Kidney tubule cell (primary cell): ENCODE data around the gene BHLHA9.
"Not testable (repeated sequence)": the region's sequence is repeated elsewhere in the genome, so short reads cannot be mapped to it uniquely, and the experiment has no call there.

Source experiments
- DNase-seq: peaks from one replicate; pipeline ENCODE4 v3.0.0-alpha.2; 2018; ENCODE audit warnings: low spot score

The BHLHA9 gene

GRCh38 chr17:1270210-1271029 lies at the start of gene BHLHA9:
BHLHA9 (plus strand) TSS chr17:1270444; CDS start chr17:1270564, 120 bp downstream.
- no peak for DNase-seq

GRCh38 chr17:1221209-1221608 lies 49.0 kb upstream of the BHLHA9 start:
- no peak for DNase-seq

- DNase-seq: peak; percentile 93
These were observed 47.9 kb upstream of the BHLHA9 start for GRCh38 chr17:1222321-1222720.

GRCh38 chr17:1223662-1224061 lies 46.6 kb upstream of the BHLHA9 start:
- DNase-seq: no peak

GRCh38 chr17:1224330-1224729 lies 45.9 kb upstream of the BHLHA9 start:
- DNase-seq: no peak

- no peak for DNase-seq
These were observed 43.9 kb upstream of the BHLHA9 start for GRCh38 chr17:1226308-1226707.

- no peak for DNase-seq
These were observed 42.9 kb upstream of the BHLHA9 start for GRCh38 chr17:1227365-1227764.

GRCh38 chr17:1227917-1228780 lies 42.1 kb upstream of the BHLHA9 start:
- peak; percentile 45 for DNase-seq

GRCh38 chr17:1228781-1229348 lies 41.4 kb upstream of the BHLHA9 start:
- no peak for DNase-seq

GRCh38 chr17:1229349-1229899 lies 40.8 kb upstream of the BHLHA9 start:
- DNase-seq: peak; percentile 73

- no peak for DNase-seq
These were observed 40.2 kb upstream of the BHLHA9 start for GRCh38 chr17:1229900-1230501.

GRCh38 chr17:1231456-1231855 lies 38.8 kb upstream of the BHLHA9 start:
- DNase-seq: no peak

- no peak for DNase-seq
These were observed 37.9 kb upstream of the BHLHA9 start for GRCh38 chr17:1232331-1232730.

GRCh38 chr17:1232786-1233185 lies 37.5 kb upstream of the BHLHA9 start:
- no peak for DNase-seq

- DNase-seq: no peak
These were observed 35.8 kb upstream of the BHLHA9 start for GRCh38 chr17:1234455-1234854.

GRCh38 chr17:1237471-1237870 lies 32.8 kb upstream of the BHLHA9 start:
- DNase-seq: no peak

GRCh38 chr17:1239210-1239609 lies 31.0 kb upstream of the BHLHA9 start:
- DNase-seq: no peak

- DNase-seq: not testable (repeated sequence)
These were observed 29.8 kb upstream of the BHLHA9 start for GRCh38 chr17:1240426-1240825.

GRCh38 chr17:1241929-1242328 lies 28.3 kb upstream of the BHLHA9 start:
- DNase-seq: no peak

- DNase-seq: no peak
These were observed 25.6 kb upstream of the BHLHA9 start for GRCh38 chr17:1244606-1245012.

GRCh38 chr17:1251866-1252608 lies 18.2 kb upstream of the BHLHA9 start:
- no peak for DNase-seq
